A549 treated with GW870086 at 1 μM for 4 hours (cell line): ENCODE data around the gene TMEM8B. TPM values are rescaled to one million over a fixed set of nuclear protein-coding genes. Genes with fewer than 3 reads are reported as not detected.

Experiments
- total RNA-seq: library from RNA; stranded (reverse); fragments of 200-300 nt; extraction: Qiagen RNA extraction; gene quantifications from 5 replicates; pipeline ENCODE4 v1.2.3, GENCODE V29; 2022; ENCODE audit warnings: low read depth

Gene TMEM8B, protein sequence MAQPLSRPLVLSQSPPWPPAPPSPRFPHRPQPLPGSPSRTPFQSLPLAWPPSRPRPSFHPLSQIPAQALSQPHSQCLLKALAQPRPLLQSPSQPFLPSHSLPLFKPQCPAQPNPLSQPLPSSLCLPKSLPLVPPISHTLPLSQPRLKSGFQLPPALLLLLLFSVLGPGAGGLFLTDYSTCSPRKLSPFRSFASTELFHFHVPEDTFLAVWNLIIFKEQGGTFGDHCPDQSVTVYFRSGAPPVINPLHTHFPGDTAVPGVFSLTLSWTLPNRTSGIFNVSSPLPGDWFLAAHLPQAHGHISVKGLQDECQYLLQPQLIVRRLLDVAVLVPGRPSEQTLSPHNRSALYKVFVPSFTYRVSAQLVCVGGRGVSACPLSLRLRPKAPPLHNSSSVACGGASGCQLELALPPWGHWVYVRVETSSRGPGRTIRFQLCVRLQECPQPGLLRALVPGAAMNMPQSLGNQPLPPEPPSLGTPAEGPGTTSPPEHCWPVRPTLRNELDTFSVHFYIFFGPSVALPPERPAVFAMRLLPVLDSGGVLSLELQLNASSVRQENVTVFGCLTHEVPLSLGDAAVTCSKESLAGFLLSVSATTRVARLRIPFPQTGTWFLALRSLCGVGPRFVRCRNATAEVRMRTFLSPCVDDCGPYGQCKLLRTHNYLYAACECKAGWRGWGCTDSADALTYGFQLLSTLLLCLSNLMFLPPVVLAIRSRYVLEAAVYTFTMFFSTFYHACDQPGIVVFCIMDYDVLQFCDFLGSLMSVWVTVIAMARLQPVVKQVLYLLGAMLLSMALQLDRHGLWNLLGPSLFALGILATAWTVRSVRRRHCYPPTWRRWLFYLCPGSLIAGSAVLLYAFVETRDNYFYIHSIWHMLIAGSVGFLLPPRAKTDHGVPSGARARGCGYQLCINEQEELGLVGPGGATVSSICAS
- 2.0 to 4.0 TPM (median 3.0 TPM) in 5 replicates for total RNA-seq

DNA sequence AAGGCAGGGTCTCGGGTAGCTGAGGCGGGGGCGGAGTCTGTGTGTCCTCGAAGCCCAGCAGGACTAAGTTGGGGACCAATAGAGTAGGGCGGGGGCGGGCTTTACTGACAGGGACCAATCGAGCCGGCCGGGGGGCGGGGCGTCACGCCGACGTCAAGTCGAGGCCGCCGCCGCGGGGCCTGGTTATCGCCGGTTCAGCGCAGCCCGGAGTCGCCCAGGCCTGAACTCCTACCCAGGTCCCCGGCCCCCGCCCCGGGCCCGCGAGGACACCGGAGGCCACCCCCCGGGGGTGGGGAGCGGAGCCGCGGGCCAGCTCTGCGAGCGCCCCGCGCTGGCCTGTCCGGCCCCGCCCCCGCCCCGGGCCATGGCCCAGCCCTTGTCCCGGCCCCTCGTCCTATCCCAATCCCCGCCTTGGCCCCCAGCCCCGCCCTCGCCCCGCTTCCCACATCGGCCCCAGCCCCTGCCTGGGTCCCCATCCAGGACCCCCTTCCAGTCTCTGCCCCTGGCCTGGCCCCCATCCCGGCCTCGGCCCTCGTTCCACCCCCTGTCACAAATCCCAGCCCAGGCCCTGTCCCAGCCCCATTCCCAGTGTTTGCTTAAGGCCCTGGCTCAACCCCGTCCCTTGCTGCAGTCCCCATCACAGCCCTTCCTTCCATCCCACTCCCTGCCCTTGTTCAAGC lies at the start of gene TMEM8B:
Gene TMEM8B (plus strand): TSS at position 145 of the 680 bp plus-strand sequence. CDS start 220 bp downstream, at position 365.

DNA sequence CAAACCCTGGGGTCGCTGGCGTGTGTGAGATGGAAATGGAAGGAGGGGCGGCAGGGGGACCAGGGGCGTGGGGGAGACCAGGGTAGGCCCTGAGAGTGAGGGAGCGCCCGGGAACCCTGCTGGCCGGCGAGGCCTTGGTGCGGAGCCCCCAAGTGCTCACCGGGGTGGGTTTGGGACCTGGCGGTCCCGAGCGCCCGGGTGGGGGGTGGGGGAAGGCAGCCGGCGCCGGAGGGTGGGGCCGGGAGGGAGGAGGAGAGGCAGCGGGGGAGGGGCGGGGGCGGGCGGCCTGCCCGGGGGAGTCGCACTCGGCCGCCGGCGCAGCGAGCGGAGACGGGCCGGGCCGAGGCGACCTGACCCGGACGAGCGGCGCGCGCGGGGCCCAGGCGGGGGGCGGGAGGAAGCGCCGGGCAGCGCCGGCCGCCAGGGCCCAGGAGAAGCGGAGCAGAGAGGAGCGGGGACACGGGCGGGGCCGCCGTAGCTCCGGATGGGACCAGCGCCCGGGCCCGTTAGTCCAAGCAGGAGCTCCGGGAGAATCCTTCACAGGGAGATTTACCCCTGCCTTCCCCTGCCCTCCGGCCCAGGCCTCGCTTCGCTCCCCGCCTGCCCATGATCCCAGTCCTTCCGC lies 37.6 kb upstream of the TMEM8B start, which contains the start of gene NPR2:
Gene NPR2 (plus strand): TSS at position 295 of the 625 bp plus-strand sequence. CDS start 818 bp downstream, outside the sequence.

DNA sequence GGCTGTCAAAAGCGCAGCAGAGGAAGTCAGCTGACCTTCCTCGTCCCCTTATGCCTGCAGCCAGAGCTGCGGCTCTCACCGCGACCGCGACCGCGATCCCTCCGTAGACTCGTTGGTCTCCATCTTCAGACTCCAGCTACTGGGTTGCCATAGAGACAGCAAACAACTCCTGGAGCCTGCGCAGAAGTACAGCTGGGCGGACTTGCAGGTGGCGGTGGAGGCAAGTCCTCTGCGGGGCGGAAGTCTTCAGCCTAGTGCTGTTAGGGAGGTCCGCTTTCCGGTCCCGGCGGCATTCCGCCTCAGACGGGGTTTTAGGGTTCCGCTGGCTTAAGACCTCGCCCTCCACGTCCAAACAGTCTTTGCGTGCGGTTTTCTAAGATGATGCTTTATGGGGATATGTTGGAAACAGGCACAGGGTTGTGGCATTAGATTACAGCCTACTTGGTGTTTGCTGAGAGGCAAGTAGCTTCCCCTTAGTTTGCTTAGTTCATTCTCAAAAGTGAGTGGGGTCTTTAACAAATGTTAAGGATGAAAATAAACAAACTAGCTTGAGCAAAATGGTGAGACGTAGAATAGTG lies 16.9 kb upstream of the TMEM8B start, which contains the start of gene SPAG8:
Gene SPAG8 (minus strand): TSS at position 238 of the 578 bp plus-strand sequence. CDS start 115 bp downstream, at position 123.

DNA sequence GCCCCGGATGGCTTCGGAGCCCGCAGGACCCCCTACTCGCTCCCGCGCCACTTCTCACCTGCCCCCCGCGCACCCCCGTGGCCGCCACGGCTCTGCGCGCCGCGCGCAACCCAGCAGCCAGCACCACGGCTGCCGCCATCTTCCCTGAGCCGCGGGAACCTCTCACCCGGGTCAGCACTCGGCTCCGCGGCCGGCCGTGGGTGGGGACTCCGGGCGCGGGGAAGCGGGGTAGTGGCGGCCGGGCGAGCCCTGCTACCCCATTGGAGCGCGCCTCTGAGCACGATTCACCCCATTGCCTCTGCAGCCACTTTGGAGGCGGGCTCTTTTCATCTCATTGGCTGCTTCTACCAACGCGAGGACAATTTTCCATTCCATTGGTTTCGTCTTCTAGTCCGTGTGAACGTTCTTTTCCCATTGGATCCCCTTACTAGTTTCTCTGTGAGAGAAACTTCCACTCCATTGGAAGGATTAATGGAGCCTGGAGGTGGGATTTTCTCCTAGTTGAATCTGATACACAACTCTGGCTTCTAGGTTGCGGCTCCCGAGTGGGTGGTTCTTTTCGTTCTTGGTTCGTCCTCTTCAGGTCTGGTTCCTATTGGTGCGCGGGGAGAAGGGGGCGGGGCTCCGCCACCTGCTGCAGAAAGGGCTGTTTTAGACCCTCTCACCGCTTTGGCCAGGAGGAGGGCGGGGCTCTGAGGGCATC lies 14.0 kb upstream of the TMEM8B start, which contains the start of gene HINT2:
Gene HINT2 (minus strand): TSS at position 202 of the 703 bp plus-strand sequence. CDS start 63 bp downstream, at position 139.

DNA sequence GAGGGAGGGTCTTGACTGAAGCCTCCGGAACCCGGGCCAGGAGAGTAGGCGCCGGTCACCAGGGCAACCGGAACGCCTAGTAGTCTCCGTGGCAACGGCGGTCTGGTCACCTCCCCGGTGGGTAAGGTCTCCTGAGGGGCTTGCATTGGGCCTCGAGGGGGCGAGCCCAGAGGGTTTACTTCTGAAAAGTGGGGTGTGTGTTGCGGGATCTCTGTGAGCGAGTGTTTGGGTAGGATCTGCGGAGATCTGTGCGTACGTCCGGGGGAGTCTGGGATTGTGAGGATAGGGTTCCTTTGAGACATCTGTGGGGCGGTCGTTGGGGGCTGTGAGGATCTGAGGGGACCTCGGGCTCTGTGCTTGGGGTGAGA lies 328 bp upstream of the TMEM8B start, which contains the start of gene FAM221B:
Gene FAM221B (minus strand): TSS at position 17 of the 368 bp plus-strand sequence. CDS start 2,571 bp downstream, outside the sequence.

DNA sequence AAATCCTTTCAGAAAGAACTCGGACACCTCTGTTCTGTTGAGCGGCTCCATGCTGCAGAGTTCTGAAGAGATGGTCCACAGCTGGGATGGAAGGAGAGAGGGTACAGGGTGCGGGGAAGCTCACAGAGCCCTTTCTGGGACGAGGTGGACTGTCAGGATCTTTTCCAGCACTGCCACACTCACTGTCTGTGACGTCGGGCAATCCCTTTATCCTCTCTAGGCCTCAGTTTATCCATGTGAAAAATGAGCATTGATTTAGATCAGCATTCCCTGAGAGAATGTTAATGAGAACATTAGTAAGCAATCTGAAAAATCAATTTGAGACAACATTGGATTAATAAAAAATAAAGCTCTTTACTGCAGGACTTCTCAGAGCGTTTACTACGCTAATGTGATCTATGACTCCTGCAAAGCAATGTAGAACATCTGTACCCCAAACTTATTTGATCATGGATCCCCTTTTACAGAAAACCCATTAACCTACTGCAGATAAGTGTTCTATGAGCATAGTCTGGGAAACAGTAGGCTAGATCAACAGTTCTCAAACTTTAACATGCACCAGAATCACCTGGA lies 41.4 kb downstream of the TMEM8B start, which contains the start of gene OR13J1:
Gene OR13J1 (minus strand): TSS at position 51 of the 573 bp plus-strand sequence. CDS start 0 bp downstream, at position 51.

DNA sequence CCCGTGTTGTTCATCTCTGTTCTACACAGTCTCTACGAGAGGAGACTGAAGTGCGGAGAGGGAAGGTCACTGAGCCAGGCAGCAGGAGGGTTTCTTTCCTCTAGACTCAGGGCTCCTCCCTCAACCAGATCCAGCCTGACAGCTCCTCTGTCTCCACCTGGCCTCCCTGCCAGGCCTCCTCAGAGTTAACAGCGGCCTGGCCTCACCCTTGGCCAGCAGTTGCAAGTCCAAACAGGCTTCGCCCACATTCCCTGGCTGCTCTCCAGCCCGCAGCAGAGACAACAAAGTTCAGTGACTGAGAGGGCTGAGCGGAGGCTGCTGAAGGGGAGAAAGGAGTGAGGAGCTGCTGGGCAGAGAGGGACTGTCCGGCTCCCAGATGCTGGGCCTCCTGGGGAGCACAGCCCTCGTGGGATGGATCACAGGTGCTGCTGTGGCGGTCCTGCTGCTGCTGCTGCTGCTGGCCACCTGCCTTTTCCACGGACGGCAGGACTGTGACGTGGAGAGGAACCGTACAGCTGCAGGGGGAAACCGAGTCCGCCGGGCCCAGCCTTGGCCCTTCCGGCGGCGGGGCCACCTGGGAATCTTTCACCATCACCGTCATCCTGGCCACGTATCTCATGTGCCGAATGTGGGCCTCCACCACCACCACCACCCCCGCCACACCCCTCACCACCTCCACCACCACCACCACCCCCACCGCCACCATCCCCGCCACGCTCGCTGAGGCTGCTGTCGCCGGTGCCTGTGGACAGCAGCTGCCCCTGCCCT lies 77.1 kb downstream of the TMEM8B start, which contains the start of gene HRCT1:
Gene HRCT1 (plus strand): TSS at position 291 of the 768 bp plus-strand sequence. CDS start 86 bp downstream, at position 377.

DNA sequence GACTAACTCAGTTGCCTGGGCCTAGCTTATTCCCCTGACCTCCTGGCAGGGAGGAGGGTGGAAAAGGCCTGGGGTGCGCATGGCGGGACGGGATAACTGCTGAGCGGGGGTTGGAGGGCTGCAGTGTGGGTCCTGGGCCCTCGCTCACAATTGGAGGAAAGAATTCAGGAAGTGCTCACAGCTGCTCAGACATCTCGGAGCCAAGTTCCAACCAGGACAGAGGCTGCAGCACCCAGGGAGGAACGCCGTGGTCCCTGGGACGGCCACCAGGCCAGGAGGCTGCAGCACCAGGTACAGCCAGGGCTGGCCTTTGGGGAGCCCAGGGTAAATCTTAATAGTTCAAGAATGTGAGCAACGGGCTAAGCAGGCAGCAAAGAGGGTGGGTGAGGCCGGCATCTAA lies 80.2 kb downstream of the TMEM8B start, which contains the start of gene SPAAR:
Gene SPAAR (plus strand): TSS at position 217 of the 400 bp plus-strand sequence. CDS start 974 bp downstream, outside the sequence.

Other genes starting within 250 kb of the TMEM8B start
- gene TESK1, start 224.0 kb upstream of the TMEM8B start, total RNA-seq: 24.2 to 28.8 TPM (median 27.4 TPM) in 5 replicates
- gene CD72, start 210.8 kb upstream of the TMEM8B start, total RNA-seq: 0.06 to 0.31 TPM (median 0.14 TPM) in 4 of 5 replicates, not detected in the other
- gene SIT1, start 178.3 kb upstream of the TMEM8B start, total RNA-seq: not detected in 5 replicates
- gene RMRP, start 171.2 kb upstream of the TMEM8B start, total RNA-seq: 7.1 to 29.0 TPM in 2 of 5 replicates, not detected in the others
- gene CCDC107, start 170.9 kb upstream of the TMEM8B start, total RNA-seq: 24.0 to 31.8 TPM (median 31.0 TPM) in 5 replicates
- 12.4 to 18.1 TPM (median 16.3 TPM) in 5 replicates for gene ARHGEF39, start 164.0 kb upstream of the TMEM8B start, total RNA-seq
- gene CA9, start 155.3 kb upstream of the TMEM8B start, total RNA-seq: 5.0 to 9.7 TPM (median 6.3 TPM) in 5 replicates
- 629 to 695 TPM (median 677 TPM) in 5 replicates for gene TPM2, start 139.3 kb upstream of the TMEM8B start, total RNA-seq
- gene TLN1, start 97.0 kb upstream of the TMEM8B start, total RNA-seq: 117 to 128 TPM (median 120 TPM) in 5 replicates
- 55.4 to 63.4 TPM (median 58.6 TPM) in 5 replicates for gene CREB3, start 96.6 kb upstream of the TMEM8B start, total RNA-seq
- 27.0 to 37.9 TPM (median 37.4 TPM) in 5 replicates for gene GBA2, start 80.0 kb upstream of the TMEM8B start, total RNA-seq
- gene RGP1, start 79.9 kb upstream of the TMEM8B start, total RNA-seq: 12.0 to 17.1 TPM (median 15.7 TPM) in 5 replicates
- gene MSMP, start 75.0 kb upstream of the TMEM8B start, total RNA-seq: 0.32 TPM in 1 of 5 replicates, not detected in the others
- 4.7 to 7.4 TPM (median 5.5 TPM) in 5 replicates for gene NPR2, start 37.6 kb upstream of the TMEM8B start, total RNA-seq
- gene SPAG8, start 17.0 kb upstream of the TMEM8B start, total RNA-seq: 0.35 to 0.76 TPM (median 0.64 TPM) in 5 replicates
- 71.0 to 115 TPM (median 94.9 TPM) in 5 replicates for gene HINT2, start 14.2 kb upstream of the TMEM8B start, total RNA-seq
- not detected in 5 replicates for gene FAM221B, start 496 bp upstream of the TMEM8B start, total RNA-seq
- not detected in 5 replicates for gene OR13J1, start 41.2 kb downstream of the TMEM8B start, total RNA-seq
- gene HRCT1, start 77.0 kb downstream of the TMEM8B start, total RNA-seq: 0.16 to 0.32 TPM (median 0.28 TPM) in 5 replicates
- 0.10 TPM in 1 of 5 replicates, not detected in the others for gene SPAAR, start 80.3 kb downstream of the TMEM8B start, total RNA-seq
- not detected in 5 replicates for gene OR2S2, start 128.9 kb downstream of the TMEM8B start, total RNA-seq
- 6.3 to 7.3 TPM (median 6.5 TPM) in 5 replicates for gene RECK, start 207.7 kb downstream of the TMEM8B start, total RNA-seq